ENCODE results near the gene SPATA1. TPM values are rescaled to one million over a fixed set of nuclear protein-coding genes. Genes with fewer than 3 reads are reported as not detected.

Gene SPATA1
- total and polyA plus RNA-seq, 9 of the 15 experiments (the other 6 are each of a cell fraction or from before 2014, with no cell fraction given) = 0.79 to 2.9 (median 1.5) TPM

- TF ChIP-seq CEBPB (tag; IDR thresholded peaks at IDR 0.05) (peak; percentile 39; the same call in 1 of the 2 replicates), MED1 (CRISPR knock-in tag; IDR thresholded peaks at IDR 0.05; ENCODE audit: borderline replicate concordance) (no peak), ETV1 (tag; conservative IDR thresholded peaks at IDR 0.05; ENCODE audit: low read depth) (0 out of 2 replicates have a peak, but pooled peaks have one; percentile 14), WHSC1 (IDR thresholded peaks at IDR 0.05; ENCODE audit: low read length) (no peak), HMBOX1 (IDR thresholded peaks at IDR 0.05) (peak; percentile 95), ARID4B (CRISPR knock-in tag; IDR thresholded peaks at IDR 0.05) (0 out of 2 replicates have a peak, but pooled peaks have one; percentile 29), DMBX1 (CRISPR knock-in tag; IDR thresholded peaks at IDR 0.05; ENCODE audit: borderline replicate concordance) (no peak), RAD21 (CRISPR knock-in tag; conservative IDR thresholded peaks at IDR 0.05 in 1 of 2, IDR thresholded peaks at IDR 0.05 in 1 of 2) (peak in 1 of 2 experiments; percentile 28; a peak in 2 of 4 replicates), PCBP1 (IDR thresholded peaks at IDR 0.05; ENCODE audit: low read depth, low read length, poor library complexity, severe bottlenecking) (no peak), CHD1 (IDR thresholded peaks at IDR 0.05; ENCODE audit: low read length) (peak; percentile 22), SPI1 (IDR thresholded peaks at IDR 0.05; ENCODE audit: borderline replicate concordance, low read depth, low read length) (no peak)
- TF ChIP-seq, protein P1, sequence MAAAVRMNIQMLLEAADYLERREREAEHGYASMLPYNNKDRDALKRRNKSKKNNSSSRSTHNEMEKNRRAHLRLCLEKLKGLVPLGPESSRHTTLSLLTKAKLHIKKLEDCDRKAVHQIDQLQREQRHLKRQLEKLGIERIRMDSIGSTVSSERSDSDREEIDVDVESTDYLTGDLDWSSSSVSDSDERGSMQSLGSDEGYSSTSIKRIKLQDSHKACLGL (CRISPR knock-in tag; IDR thresholded peaks at IDR 0.05; ENCODE audit: borderline replicate concordance, poor library complexity, severe bottlenecking) = no peak
- TF ChIP-seq, protein P2, sequence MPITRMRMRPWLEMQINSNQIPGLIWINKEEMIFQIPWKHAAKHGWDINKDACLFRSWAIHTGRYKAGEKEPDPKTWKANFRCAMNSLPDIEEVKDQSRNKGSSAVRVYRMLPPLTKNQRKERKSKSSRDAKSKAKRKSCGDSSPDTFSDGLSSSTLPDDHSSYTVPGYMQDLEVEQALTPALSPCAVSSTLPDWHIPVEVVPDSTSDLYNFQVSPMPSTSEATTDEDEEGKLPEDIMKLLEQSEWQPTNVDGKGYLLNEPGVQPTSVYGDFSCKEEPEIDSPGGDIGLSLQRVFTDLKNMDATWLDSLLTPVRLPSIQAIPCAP (CRISPR knock-in tag; IDR thresholded peaks at IDR 0.05; ENCODE audit: borderline replicate concordance) = no peak
- TF ChIP-seq, protein P3, sequence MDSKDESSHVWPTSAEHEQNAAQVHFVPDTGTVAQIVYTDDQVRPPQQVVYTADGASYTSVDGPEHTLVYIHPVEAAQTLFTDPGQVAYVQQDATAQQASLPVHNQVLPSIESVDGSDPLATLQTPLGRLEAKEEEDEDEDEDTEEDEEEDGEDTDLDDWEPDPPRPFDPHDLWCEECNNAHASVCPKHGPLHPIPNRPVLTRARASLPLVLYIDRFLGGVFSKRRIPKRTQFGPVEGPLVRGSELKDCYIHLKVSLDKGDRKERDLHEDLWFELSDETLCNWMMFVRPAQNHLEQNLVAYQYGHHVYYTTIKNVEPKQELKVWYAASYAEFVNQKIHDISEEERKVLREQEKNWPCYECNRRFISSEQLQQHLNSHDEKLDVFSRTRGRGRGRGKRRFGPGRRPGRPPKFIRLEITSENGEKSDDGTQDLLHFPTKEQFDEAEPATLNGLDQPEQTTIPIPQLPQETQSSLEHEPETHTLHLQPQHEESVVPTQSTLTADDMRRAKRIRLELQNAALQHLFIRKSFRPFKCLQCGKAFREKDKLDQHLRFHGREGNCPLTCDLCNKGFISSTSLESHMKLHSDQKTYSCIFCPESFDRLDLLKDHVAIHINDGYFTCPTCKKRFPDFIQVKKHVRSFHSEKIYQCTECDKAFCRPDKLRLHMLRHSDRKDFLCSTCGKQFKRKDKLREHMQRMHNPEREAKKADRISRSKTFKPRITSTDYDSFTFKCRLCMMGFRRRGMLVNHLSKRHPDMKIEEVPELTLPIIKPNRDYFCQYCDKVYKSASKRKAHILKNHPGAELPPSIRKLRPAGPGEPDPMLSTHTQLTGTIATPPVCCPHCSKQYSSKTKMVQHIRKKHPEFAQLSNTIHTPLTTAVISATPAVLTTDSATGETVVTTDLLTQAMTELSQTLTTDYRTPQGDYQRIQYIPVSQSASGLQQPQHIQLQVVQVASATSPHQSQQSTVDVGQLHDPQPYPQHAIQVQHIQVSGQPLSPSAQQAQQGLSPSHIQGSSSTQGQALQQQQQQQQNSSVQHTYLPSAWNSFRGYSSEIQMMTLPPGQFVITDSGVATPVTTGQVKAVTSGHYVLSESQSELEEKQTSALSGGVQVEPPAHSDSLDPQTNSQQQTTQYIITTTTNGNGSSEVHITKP (IDR thresholded peaks at IDR 0.05; ENCODE audit: partially characterized antibody) = peak; percentile 63
Measured at GRCh38 chr1:84504580-84505492, 1.4 kb upstream of the SPATA1 start (continued).
